ENCODE measurements around the gene RGS17.

RGS17 gene

DNA sequence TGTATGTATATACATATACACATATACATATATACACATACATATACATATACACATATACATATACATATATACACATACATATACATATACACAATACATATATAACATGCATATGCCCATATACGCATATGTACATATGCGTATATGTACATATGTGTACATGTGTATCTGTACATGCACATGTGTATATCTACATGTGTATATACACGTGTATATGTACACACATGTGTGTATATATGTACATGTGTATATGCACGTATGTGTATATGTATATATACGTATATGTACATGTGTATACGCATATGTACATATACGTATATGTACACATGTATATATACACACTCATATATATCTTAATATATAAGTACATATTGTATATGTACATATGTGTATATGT, 60.3 kb downstream of the RGS17 start:
- TF ChIP-seq, protein P1, sequence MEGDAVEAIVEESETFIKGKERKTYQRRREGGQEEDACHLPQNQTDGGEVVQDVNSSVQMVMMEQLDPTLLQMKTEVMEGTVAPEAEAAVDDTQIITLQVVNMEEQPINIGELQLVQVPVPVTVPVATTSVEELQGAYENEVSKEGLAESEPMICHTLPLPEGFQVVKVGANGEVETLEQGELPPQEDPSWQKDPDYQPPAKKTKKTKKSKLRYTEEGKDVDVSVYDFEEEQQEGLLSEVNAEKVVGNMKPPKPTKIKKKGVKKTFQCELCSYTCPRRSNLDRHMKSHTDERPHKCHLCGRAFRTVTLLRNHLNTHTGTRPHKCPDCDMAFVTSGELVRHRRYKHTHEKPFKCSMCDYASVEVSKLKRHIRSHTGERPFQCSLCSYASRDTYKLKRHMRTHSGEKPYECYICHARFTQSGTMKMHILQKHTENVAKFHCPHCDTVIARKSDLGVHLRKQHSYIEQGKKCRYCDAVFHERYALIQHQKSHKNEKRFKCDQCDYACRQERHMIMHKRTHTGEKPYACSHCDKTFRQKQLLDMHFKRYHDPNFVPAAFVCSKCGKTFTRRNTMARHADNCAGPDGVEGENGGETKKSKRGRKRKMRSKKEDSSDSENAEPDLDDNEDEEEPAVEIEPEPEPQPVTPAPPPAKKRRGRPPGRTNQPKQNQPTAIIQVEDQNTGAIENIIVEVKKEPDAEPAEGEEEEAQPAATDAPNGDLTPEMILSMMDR (IDR thresholded peaks at IDR 0.05; ENCODE audit: low read depth, low read length) = no peak
- no peak for DNase-seq (ENCODE audit: low read depth in 2 of 2)
- H3K4me3 ChIP-seq (replicated peaks in 1 of 2; ENCODE audit: low read depth in 2 of 2, low read length in 2 of 2) = no peak overlapping the region

DNA sequence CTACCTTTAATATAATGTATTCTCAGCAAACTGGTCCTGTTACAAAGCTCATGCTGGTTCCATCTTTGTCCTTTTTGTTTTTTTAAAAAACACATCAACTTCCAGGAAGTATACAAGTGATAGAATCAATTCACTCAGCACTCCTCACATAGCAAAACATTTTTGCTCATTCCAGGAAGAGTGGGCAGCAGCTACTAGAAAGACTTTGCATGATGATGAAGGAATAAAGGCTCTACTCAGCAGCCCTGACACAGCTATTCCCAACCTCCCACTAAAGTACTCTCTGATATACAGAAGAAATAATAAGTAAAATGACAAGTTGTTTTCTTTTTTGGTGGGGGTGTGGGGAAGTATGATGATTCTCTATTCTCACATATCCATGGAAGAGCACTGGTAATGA, 61.2 kb downstream of the RGS17 start:
- TF ChIP-seq, protein P1 (IDR thresholded peaks at IDR 0.05; ENCODE audit: low read depth, low read length) = no peak
- DNase-seq (ENCODE audit: low read depth in 2 of 2) = no peak
- H3K4me3 ChIP-seq (replicated peaks in 1 of 2; ENCODE audit: low read depth in 2 of 2, low read length in 2 of 2) = no peak overlapping the region

DNA sequence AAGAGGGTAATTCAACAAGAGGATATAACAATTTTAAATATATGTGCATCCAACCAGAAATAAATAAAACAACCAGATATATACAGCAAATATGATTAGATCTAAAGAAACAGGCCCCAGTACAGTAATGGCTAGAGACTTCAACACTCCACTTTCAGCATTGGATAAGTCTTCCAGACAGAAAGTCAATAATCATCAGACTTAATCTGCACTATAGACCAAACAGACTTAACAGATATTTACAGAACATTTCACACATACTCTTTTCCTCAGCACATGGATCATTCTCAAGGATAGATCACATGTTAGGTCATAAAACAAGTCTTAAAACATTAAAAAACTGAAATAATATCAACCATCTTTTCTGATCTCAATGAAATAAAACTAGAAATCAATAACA, 65.9 kb downstream of the RGS17 start:
- no peak overlapping the region for H3K4me3 ChIP-seq (replicated peaks in 1 of 2; ENCODE audit: low read depth in 2 of 2, low read length in 2 of 2)
- no peak for DNase-seq (ENCODE audit: low read depth in 2 of 2)
- TF ChIP-seq, protein P1 (IDR thresholded peaks at IDR 0.05; ENCODE audit: low read depth, low read length) = no peak

DNA sequence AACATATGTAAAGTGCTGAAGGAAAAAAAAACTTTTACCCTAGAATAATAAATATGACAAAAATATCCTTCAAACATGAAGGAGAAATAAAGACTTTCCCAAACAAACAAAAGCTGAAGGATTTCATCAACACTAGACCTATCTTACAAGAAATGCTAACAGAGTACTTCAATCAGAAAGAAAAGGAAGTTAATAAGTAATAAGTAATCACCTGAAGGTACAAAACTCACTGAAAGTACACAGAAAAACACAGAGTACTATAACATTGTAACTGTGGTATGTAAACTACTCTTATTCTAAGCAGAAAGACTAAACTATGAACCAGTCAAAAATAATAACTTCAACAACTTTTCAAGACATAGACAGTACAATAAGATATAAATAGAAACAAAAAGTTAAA, 67.1 kb downstream of the RGS17 start:
- no peak overlapping the region for H3K4me3 ChIP-seq (replicated peaks in 1 of 2; ENCODE audit: low read depth in 2 of 2, low read length in 2 of 2)
- TF ChIP-seq, protein P1 (IDR thresholded peaks at IDR 0.05; ENCODE audit: low read depth, low read length) = no peak

DNA sequence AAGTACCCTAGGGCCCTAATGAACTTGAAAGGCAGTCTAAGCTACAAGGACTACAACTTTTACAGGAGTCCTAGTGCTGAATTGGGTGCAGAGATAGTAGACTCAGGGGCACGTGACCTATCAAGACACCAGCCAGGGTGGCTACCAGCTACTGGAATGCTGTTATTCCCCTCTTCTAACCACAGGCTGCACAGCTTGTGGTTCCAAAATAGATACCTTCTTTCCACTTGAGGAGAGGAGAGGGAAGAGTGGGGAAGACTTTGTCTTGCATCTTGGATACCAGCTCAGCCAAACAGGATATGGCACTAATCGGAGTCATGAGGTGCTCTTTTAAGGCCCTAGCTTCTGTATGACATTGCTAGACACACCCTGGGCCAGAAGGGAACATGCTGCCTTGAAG, 68.6 kb downstream of the RGS17 start:
- DNase-seq (ENCODE audit: low read depth in 2 of 2) = no peak
- no peak overlapping the region for H3K4me3 ChIP-seq (replicated peaks in 1 of 2; ENCODE audit: low read depth in 2 of 2, low read length in 2 of 2)
- TF ChIP-seq, protein P1 (IDR thresholded peaks at IDR 0.05; ENCODE audit: low read depth, low read length) = no peak

More for the DNA sequence above, 67.1 kb downstream of the RGS17 start:
- no peak for DNase-seq (ENCODE audit: low read depth in 2 of 2)

DNA sequence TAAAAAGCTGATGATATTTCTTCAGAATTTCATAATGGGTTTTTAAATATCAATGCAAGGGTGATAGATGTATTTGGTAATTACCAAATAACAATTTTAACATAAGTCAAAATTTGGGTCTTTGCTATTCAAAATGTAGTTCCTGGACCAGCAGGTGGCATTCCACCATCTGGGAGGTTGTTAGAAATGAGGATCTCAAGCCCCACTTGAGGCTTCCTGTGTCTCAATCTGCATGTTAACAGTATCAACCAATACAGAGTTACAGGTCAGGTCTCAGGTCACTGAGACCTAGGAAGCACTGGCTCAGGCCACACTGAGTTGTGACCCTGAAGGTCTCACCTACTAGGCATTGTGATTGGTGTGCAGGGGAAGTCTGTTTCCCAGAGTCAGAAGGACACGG, 71.3 kb downstream of the RGS17 start:
- DNase-seq (ENCODE audit: low read depth in 2 of 2) = no peak
- no peak overlapping the region for H3K4me3 ChIP-seq (replicated peaks in 1 of 2; ENCODE audit: low read depth in 2 of 2, low read length in 2 of 2)
- TF ChIP-seq, protein P1 (IDR thresholded peaks at IDR 0.05; ENCODE audit: low read depth, low read length) = peak; percentile 18

DNA sequence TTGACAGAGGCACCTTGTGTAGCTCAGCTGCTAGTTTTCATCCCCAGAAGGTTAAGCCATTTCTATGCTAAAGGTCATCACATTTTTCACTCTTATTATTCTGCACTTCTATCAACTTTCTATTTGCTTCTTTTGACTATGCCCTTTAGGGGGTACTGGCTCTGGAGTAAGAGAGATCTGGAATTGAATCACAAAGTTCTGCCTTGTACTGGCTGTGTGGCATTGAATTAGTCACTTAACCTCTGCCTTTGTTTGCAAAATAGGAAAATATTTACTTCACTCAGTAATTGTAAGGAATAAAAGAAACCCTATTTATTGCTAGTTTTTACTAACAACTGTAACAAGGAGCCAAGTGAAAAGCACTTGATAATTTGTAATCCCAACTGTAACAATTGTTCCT, 71.8 kb downstream of the RGS17 start:
- TF ChIP-seq, protein P1 (IDR thresholded peaks at IDR 0.05; ENCODE audit: low read depth, low read length) = no peak

More for the DNA sequence above, 71.8 kb downstream of the RGS17 start:
- no peak overlapping the region for H3K4me3 ChIP-seq (replicated peaks in 1 of 2; ENCODE audit: low read depth in 2 of 2, low read length in 2 of 2)
- DNase-seq (ENCODE audit: low read depth in 2 of 2) = peak in 1 of 2 donors; percentile 51

Measured in cardiac fibroblast (primary cell).